GM12892 (cell line): Measurements from ENCODE around the gene ATP8A2.

Source experiments
- POLR2A ChIP-seq: IDR thresholded peaks from 2 replicates; pipeline ENCODE4 v1.6.1; 2011; ENCODE audit warnings: low read depth, low read length, control low read depth
- POLR2AphosphoS5 ChIP-seq: IDR thresholded peaks from 2 replicates; pipeline ENCODE4 v1.6.1; 2011; ENCODE audit warnings: low read depth, low read length, control low read depth
- TAF1 ChIP-seq: IDR thresholded peaks from 2 replicates; pipeline ENCODE4 v1.6.1; 2011; ENCODE audit warnings: low read depth, mild to moderate bottlenecking, control low read depth, low read length, borderline replicate concordance

DNA sequence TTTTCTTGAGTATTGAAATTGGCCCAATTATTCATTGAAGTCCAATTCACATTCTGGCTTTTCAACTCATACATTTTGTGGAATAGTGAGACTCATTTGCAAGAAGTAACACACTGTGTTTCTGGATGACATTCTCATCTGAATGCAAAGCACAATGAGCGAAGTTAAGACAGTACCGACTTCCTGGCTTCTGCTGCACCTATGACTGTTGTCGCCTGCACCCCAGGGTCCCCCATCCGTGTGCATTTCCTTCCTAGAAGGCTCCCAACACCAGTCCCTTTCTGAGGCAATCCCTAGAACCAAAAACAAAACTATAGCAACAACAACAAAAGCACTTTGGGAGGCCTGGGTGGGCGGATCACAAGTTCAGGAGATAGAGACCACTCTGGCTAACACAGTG is 496.7 kb downstream of the ATP8A2 start:
- no peak for TF ChIP-seq POLR2A
- TF ChIP-seq POLR2AphosphoS5: no peak
- TF ChIP-seq TAF1: no peak
